LoVo (cell line): ENCODE measurements around the gene PLA2G4A.
A peak's percentile ranks its signal among the peaks of the same experiment; 100 is the strongest.

Experiments used
- DNase-seq: peaks from one replicate; pipeline ENCODE4 v3.0.0-alpha.2; 2016; ENCODE audit warnings: low spot score

The PLA2G4A gene

GRCh38 chr1:186977266-186977957 lies 148.7 kb downstream of the PLA2G4A start:
- no peak for DNase-seq

GRCh38 chr1:186978596-186979556 lies 150.1 kb downstream of the PLA2G4A start:
- DNase-seq = no peak

DNA sequence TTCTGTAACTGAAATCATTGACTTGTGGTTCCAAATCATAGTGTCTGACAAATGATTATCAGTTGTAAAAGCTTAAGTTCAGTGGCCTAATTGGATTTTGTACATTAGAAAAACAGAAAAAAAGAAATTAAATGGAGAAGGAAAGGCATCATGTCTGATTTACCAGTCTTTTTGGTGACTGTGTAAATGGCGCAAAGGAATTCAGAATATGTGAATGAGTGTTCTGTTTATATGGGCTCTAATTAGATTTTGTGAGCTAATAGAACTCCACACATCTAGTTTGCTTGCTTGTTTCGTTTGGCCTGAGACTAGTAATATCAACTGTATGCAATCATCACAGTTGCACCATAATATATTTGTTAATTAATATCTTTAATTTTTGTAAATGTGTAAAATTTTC lies 151.7 kb downstream of the PLA2G4A start:
- DNase-seq = no peak

DNA sequence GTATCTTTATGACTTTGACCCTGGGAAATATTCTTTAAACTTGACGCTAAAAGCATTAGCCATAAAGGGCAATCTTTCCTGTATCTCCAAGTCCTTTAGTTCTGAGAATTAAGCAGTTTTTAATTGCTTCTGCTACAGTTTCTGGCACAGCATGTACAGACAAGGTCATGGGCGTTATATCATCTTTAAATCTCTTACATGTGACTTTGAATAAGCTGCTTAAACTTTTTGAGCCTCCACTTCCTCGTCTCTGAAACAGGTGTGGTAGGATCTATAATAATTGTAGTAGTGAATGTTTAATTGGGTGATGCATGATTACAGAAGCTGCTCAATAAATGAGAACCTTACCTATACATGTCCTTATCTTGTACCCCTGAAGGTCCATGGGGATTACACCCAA lies 153.4 kb downstream of the PLA2G4A start:
- DNase-seq = no peak

DNA sequence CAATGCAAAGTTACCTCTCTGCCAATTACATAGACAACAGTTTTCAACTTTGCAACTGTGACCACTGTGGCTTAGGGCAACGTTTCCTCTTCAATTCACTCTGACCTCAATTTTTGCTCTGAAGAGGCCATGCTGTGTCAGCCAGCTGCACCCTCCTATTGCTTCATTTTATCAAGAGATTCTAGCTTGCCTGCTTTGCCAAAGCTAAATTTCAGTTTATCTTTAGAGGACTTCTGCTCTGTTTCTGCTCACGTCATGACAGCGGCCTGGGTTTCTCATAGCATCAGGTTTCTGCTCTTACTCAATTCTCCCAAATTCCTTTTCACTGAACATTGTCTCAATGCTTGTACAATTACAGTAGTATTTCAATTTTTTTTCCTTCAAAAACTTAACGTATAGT lies 154.6 kb downstream of the PLA2G4A start:
- no peak for DNase-seq

DNA sequence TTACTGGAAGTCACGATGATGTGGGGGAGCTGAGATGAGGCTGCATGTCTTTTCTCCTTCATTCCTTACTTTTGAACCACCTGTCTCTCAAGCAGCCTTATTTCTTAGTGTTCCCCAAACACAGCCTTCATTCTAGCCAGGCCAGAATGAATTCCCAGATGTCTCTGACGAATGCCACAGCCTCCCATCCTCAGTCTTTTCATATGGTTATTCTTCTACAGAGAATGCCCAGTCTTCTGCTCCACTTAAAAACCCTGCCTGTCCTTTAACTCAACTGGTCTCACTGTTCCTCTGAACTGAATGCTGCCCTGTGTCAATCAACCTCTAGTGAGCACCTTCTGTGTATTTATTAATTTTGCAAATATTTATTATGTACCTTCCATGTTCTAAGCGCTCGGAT lies 156.2 kb downstream of the PLA2G4A start:
- DNase-seq = no peak

DNA sequence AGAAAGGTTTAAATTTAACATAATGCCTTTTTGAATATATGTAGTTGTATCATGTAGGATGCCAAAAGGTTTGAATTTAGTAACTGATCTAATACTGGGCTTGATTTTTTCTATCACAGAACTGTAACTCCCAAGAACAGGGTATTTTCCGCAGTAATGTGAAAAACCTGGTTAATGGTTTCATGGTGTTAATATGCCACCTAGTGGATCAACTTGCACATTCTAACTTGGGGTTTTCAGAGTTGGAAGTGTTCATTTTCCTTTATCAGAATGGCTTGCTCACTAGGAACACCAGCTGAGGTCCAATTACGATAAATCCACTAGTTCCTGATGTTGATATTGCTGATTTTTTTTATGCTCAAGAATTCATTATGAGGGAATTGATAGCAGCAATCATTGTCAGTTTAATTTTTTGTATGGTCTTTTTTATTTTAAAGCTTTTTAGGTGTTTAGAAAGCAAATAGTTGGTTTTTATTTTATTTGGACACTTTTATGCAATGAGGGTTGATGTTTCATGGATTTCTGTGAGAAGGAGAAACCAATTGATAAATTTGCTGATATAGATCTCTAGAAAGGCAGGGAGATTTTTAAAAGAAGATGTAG lies 157.2 kb downstream of the PLA2G4A start:
- DNase-seq = peak; percentile 60

DNA sequence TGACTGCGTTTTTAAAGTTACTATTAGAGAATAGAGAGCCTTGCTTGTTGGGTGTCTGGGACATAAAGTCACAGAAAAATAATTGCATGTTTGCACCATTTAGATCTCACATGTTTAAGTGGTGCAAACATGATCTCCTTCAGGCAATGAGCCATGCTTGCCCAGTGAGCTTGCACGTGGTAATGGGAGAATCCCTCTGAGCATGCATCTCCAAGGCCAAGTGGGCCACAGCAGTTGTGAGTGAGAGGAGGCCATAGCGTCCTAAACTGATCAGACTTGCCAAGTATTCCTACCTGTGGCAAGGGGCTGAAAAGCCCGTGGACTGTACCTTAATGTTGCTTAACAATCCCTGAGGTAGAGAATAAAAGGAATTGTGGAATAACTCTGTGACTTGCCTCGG lies 158.3 kb downstream of the PLA2G4A start:
- DNase-seq = no peak

DNA sequence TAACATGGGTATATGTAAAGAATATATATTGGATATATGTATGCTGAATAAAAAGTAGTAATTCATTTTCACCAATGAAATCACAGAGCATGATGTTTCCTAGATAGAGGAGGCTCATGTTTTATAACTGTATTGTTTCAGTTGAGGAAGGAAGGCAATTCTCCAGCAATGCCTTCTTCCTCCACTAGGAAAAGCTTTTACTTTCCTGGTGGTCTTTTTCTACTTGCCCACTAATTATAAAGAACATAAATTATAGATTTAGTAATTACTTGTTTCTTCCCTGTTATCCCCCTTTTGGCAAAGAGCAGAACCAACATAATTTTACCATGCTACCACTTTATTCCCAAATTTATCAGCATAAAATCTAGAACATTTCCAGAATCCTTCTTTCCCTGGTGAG lies 159.0 kb downstream of the PLA2G4A start:
- DNase-seq = no peak

DNA sequence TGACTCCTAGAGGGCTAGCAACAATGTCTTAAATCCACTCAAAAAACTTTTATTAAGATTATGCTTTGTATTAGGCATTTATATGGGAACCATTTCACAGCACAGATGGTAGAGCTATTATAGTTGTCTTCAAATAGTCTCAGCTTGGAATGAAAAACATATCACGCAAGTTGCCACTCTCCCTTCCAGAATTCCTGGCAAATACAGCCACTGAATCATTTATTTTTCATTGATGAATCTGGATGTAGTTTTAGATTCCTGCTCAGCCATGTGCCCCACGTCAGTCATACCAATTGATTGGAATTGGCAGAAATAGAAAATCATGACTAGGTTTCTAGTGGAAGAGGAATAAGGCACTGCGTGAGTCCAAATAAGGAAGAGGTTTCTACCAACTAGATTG lies 165.2 kb downstream of the PLA2G4A start:
- DNase-seq = no peak

DNA sequence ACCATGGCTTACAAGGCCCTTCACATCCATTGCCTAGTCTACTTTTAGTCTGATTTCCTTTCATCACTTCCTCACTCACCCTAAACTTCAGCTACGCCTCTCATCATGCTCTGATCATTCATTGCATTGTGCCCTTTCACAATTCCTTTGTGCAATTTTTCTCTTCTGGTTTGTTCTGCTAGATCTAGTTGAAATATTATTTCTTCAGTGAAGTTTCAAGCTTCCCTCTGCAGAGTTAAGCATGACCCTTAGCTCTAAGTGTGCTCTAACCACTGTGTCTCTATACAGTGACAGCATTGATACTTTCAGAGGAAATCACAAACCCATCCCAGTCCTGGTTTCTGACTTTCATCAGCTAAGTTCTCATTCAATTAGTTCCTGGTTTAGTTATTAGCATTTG lies 166.1 kb downstream of the PLA2G4A start:
- DNase-seq = no peak

GRCh38 chr1:186996816-186997215 lies 168.1 kb downstream of the PLA2G4A start:
- no peak for DNase-seq

GRCh38 chr1:186997877-186998276 lies 169.1 kb downstream of the PLA2G4A start:
- no peak for DNase-seq

- no peak for DNase-seq
Measured at GRCh38 chr1:186999506-186999905, 170.8 kb downstream of the PLA2G4A start.

DNA sequence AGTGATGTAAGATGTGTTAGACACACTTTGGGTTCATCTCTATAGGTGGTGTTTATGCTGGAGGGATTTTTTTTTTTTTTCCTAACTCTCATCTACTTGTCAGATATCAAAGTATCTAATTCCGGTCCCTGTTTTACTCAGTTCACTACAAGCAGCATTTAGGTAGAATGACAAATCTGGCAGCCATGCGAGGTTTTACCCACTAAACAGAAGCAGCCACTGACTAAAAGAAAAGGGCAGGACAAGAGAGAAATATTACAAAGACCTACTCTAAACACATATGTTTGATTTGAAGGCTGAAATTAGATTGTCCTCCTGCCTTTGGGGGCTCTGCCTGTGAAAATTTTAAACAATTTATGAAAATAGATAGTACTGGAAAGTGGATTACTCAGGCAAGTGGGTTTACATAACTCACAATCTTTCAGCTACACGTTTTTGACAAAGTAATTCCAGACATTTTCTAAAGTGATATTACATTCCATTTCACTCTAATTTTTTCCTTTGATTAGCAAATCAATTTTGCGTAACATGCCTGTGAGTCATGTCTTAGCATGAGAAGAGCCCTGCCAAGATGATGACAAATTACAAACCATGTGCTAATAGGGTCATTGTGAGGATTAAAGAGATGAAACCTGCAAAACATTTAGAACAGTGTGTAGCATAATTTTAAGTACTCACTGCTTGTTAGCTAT lies 172.6 kb downstream of the PLA2G4A start:
- no peak for DNase-seq

DNA sequence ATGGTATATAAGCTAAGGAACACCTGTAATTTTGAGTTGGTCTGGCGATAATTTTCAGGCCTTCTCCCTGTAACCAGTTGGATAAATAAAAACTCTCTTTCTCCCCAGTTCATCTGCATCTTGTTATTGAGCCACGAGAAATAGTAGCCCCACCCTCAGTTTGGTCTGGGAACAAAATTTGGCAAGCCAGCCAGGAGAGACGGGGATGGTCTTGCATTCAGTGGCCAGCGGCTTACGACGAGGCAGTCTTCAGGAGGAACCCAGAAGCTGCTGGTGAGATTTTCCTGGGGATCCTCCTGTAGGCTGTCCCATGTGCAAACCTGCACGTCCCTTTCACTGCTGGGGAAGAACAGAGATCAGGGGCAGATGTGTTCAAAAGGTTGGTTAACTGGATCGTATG lies 174.6 kb downstream of the PLA2G4A start:
- DNase-seq = no peak

DNA sequence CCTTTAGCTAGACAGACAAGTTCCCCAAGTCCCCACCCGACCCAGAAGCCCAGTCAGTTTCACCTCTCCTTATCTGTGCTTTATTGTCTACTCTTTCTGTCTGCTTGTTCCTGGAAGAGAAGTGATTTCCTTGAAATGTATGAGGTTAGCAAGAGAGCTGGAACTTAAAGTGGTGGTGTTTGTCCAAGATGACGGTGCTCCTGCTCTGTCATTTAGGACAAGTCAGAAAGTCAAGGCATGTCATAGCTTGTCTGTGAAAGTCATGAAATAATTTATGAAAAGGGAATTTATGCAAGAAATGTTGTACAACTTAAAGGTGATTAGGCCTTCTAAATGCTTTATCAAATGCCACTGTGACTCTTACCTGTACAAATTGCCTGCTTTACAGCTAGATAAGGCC lies 178.1 kb downstream of the PLA2G4A start:
- no peak for DNase-seq

- DNase-seq = no peak
Measured at GRCh38 chr1:187009320-187009719, 180.6 kb downstream of the PLA2G4A start.

DNA sequence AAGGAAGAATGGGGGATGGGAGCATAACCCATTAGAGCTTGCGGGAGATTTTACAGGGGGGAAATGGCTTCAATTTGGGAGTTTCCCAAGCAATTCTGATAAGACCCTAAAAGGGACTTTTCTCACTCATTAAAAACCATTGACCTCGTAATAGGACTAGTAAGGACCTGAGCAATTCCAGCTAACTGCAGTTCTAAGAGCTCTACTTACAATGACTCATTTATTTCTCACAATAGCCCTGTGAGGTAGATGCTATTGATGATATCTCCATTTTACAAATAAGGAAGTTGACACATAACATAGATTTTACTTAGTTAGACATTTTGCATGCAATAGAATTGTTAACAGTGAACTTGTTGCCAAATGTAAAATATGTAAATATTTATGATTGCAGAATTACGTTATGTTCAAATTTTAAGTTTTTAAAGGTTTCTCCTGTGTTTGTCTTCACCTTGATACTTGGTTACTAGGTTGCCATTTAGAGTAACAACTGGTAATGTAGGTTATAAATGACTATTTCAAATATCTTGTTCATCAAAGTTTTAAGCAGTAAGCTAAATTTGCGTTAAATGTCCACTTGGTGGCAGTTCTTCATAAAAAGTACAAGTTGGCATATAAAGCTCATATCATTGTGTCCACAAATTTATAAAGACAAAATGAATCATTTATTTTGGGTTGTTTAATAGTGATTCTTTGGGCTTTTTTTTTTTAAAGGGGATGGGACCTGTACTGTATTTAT lies 182.0 kb downstream of the PLA2G4A start:
- peak; percentile 1 for DNase-seq

DNA sequence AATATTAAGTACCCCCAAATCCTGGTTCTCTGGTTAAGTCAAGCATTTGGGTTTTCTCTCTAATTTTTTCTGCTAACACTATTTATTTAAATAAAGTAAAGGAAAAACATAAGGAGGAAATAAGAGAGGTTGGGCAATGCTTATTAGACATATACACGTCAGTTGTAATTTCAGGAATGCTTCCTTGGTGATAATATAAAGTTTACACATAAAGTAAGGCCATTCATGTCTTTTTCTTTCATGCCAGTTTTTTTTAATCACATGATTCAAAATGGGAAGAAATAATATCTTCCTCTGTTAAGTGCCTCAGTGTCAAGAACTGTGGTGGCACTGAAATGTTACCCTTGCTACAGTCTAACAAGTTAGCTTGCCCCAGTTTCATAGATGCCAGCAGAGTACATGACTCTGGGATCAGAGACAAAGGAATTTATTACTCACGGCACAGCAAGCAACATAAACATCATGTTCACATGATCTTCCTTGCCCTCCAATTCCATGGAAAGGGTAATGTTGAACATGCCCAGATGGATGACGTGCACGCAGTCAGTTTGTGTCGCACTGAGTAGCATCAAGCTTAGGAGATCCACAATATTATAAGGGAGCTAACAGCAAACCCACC lies 184.9 kb downstream of the PLA2G4A start:
- DNase-seq = no peak

DNA sequence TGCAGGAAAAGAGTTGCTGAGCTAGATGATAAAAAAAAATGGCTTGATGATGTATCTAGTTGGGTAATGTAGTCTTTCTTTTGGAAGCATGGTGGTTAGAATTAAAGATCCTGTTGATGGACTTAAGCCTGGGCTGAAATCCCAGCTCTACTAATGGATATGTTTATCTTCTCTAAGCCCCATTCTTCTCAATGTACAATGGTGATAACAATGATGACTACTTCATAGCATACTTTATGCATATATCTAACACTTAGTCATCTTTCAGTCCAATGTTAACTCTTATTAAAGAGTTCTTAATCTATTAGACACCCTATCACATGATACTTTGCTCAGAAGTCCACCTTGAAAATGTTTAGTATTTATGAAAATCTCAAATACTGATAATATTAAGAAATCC lies 189.5 kb downstream of the PLA2G4A start:
- no peak for DNase-seq
